ENCODE results near the gene FANK1.
"Not testable (repeated sequence)": the region's sequence is repeated elsewhere in the genome, so short reads cannot be mapped to it uniquely, and the experiment has no call there.

Gene FANK1

DNA sequence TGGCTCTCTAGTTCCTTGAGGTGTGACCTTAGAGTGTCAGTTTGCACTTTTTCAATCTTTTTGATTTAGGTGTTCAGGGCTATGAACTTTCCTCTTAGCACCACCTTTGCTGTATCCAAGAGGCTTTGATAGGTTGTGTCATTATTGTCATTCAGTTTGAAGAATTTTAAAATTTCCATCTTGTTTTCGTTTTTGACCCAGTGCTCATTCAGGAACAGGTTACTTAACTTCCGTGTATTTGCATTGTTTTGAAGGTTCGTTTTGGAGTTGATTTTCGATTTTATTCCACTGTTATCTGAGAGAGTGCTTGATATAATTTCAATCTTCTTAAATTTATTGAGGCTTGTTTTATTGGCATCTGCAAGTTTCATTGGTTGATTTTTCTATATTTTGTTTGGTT, 37.3 kb downstream of the FANK1 start:
- DNase-seq, result no peak

DNA sequence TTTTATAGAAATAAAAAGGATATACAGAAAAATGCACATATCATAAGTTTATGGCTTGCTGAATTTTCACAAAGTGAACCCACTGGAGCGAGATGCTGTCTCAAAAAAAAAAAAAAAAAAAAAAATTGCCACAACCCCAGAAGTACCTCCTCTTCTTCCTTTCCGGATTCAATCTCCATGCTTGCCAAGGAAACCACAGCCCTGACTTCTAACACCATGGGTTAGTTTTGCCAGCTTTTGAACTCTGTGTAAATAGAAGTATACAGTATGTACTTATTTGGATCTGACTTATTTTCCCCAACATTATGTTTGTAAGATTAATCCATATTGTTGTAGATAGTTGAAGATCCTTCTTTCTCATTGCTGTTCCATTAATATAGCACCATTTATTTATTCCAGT, 40.0 kb downstream of the FANK1 start:
- DNase-seq, result no peak

DNA sequence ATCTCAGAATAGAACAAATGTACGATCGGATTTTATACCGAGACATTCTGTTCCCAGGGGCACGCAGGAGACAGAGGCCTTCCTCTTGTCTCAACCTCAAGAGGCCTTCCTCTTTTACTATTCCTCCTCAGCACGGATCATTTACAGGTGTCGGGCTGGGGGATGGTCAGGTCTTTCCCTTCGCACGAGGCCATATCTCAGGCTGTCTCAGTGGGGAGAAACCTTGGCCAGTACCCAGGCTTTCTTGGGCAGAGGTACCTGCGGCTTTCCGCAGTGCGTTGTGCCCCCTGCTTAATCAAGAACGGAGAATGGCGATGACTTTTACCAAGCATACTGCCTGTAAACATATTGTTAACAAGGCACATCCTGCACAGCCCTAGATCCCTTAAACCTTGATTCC, 44.2 kb downstream of the FANK1 start:
- no peak for DNase-seq

DNA sequence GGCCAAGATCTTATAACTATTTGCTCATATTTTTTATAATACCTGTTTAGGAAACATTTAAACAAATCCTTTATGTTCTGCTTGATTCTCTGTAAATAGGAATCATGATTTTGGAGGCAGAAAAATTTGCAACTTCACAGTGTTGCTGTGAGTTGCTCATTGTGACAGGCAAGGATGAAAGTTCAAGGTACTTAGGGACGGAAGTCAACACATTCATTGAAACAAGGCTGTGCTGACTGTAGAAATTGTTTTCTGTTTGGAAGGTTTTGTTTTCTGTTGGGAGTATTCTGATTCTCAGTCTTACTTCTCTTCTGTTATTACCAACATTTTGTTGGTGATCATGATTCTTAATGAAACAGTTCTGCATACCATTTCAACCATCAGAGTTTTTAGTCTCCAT, 54.9 kb downstream of the FANK1 start:
- DNase-seq, result no peak

DNA sequence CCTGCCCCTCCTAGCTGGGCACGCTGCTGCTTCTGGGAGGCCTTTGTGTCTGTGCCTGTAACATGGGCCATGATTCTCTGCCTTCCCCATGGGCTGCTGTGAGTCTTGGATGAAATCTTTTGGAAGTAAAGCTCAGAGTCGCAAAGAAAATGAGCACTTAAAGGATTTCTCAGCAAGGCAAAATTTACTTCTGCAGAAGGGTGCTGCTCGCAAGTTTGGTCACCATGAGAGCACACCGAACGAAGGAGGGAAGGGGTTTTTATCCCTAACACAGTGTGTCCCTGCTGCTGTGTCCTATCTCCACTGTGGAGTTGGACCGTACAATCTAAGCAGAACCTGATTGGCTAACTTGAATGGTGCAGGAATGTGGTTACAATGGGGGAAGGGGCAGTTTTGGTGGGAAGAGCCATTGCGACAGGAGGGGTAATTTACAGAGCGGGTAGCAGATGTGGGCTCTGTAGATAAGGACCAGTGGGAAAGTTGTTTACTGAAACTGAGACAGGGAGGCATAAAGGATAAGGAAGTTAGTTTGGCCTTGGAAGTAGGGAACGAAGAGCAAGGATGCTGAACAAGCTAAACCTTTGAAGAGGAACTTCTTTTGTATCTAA, 57.5 kb downstream of the FANK1 start:
- DNase-seq, result no peak

DNA sequence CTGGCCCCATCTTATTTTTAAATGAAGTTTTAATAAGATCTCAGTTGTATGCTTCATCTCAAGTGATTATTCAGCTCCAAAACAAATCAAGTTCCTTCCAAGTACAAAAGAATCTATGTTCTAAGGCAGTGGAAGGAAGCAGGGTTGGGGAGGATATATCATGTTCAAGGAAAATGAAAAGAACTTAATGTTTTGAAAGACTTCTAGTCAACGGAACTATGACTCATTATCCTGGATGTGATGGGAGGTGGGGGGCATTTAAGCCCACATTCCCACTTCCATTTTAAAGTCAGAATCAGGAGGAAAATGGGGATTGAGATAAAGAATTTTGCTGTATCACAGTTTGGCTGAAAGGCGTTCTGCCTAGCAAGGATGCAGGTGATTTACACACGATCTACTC, 59.4 kb downstream of the FANK1 start:
- DNase-seq, result no peak

DNA sequence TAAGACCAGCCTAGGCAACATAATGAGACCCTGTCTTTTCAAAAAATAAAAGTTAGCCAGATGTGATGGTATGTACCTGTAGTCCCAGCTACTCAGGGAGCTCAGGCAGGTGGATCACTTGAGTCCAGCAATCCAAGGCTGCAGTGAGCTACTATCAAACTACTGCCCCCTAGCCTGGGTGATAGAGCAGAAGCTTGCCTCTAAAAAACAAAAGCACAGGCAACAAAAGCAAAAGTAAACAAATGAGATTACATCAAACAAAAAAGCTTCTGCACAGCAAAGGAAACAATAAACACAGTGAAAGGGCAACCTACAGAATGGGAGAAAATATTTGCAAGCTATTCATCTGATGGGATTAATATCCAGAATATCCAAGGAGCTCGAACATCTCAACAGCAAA, 65.4 kb downstream of the FANK1 start:
- DNase-seq, result no peak

DNA sequence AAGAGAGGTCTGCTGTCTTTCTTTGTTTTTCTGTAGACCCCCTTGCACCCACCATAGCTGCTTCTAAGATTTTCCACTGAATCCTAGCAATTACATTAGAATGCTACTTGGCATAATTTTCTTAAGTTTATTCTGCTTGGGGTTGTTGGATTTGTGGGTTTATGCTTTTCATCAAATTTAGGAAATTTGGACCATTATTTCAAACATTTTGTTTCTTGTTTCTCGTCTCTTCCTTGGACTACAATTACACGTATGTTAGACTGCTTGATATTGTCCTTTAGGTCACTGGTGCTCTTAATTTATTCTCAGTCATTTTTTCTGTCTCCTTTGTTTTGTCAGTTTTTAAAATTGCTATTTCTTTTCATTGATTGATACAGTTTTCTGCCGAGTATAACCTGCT, 65.8 kb downstream of the FANK1 start:
- no peak for DNase-seq

DNA sequence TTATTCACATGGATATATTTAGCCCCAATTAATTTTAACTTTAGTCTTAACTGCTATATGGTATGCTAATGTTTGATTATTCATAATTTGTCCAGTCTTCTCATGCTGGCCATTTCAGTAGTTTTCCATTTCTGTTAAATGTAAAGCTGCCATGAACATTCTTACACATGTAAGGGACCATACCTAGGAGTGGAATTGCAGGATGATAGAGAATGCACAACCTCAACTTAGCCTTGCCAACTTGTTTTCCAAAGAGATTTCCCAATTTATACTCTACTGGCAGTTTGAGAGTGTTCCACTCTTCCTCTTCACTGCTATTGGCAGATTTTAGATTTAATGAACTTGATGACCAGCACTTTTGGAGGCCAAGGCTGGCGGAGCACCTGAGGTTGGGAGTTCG, 68.2 kb downstream of the FANK1 start:
- no peak for DNase-seq

DNA sequence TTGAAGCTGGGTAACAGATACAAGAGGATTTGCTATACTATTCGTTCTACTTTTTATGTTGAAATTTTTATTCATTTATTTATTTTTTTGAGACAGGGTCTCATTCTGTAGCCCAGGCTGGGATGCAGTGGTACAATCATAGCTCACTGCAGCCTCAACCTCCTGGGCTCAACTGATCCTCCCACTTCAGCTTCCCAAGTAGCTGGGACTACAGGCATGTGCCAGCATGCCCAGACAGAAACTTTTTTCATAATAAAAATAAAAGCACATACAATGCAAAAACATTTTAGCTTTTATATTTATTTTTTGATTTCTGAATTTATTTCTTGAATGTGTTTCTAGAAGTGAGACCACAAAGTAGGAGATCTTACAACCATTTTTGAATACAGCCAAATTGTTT, 71.2 kb downstream of the FANK1 start:
- DNase-seq, result no peak

DNA sequence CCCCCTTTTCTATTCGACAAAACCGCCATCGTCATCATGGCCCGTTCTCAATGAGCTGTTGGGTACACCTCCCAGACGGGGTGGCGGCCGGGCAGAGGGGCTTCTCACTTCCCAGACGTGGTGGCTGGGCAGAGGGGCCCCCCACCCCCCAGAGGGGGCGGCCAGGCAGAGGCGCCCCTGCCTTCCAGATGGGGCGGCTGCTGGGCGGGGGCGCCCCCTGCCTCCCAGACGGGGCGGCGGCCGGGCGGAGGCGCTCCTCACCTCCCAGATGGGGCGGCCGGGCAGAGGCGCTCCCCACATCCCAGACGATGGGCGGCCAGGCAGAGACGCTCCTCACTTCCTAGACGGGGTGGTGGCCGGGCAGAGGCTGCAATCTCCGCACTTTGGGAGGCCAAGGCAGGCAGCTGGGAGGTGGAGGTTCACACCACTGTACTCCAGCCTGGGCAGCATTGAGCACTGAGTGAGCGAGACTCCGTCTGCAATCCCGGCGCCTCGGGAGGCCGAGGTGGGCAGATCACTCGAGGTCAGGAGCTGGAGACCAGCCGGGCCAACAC, 73.8 kb downstream of the FANK1 start:
- DNase-seq, result not testable (repeated sequence)

DNA sequence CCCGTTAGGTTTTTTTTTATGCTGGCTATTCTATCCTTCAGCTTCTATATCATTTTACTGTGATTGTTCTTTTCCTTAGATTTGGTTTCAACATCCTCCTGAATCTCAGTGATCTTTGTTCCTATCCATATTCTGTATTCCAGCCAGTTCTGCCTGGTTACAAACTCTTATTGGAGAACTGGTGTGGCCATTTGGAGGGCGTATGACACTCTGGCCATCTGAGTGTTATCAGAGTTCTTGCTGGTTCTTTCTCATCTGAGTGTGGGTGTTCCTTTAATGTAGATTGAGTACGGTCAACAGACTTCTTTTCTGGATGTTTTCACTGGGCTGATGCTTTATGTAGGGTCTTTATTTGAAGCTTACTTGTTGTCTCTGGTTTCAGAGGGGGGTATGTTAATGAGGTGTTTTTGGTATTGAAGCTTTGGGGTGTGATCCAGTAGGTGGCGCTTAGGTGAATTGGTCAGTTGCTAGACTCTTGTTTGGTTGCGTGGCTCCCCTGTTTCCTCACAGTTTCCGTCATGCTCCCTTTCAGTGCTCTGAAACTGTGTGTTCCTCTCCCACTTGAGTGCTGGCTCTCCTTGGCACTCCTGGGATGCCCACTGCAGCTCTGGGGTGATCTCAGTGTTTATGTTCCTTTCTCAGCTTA, 80.7 kb downstream of the FANK1 start:
- no peak for DNase-seq

DNA sequence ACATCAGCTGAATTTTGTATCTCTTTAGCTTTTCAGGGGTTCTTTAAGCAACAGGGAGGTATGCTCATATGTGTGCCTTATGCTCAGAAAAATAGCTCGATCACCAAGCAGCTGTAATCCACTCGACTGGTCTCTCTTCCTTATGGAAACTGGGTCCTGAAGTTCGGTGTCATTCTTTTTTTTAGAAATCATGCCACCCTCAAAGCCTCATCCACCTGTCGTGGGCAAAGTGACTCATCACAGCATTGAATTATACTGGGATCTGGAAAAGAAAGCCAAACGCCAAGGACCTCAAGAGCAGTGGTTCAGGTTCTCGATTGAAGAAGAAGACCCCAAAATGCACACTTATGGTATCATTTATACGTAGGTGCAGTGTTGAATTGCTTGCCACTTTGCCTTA, 83.6 kb downstream of the FANK1 start:
- no peak for DNase-seq

DNA sequence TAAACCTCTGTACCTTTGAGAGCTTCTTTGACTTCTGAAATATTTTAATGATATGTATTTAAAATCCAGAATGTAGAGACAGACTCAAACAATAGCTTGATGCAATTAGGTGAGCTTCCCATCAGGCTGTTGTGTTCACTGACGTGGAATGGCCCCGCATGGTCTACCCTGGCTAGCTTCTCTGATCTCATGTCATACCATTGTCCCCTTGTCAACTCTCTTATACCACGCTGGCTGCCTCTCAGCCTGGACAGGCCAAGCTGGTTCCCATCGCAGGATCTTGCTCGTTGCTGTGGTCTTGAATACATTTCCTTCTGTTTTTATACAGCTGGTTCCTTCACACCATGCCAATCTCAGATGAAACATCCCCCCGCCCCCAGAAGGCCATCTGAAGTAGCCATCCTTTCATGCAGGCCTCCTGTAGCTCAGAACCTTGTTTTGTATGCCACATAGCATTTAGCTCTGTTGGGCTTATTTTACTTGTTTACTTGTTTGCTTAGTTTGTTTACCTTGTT, 84.2 kb downstream of the FANK1 start:
- no peak for DNase-seq

DNA sequence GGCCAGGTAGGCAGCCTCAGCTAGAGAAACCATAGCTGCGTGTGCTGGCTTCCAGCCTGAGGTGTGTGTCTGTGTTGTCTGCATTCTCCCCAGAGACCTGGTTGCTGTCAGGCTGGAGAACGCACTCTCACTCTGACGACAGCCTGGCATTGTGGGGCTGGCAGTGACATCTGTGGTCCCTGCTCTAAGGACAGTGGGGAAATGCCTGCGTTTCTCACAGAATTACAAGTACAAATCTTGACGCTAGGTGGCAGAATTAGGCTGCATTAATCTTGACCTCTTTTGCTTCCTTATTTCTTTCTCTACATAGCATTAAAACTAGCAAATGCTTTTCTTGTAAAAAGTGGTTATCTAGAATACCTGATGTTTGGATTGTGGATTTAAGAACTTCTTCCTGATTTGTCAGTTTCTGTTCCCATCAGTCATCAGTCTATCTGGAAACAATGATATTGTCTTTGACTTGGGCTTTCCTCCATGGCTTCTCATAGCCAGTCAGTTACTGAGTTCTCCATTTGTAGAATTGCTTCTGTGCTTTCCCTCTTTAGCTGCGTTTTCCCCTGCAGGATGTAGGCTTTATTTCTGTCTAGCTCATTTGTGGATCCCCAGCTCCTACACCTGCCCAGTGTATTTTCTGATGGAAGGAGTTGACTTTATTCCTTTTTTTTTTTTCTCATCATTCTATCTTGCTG, 86.0 kb downstream of the FANK1 start:
- DNase-seq, result no peak

DNA sequence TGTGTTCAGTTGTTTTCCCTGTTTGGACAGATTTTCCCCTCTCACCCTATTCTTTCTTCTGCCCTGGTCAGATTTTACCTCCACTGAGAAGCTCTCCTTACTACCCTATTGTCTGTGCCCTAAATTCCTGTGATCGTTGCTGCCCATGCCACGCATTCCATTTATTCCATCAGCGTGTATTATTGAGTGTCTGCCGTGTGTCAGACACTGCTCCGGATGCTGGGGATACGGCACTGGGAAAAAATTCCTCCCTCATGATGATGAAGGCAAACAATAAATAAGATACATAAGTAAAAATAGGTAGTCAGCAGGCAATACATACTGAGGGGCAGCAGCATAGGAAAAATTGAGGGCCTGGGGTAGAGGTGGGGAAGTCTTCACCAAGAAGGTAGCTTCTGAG, 86.8 kb downstream of the FANK1 start:
- no peak for DNase-seq

DNA sequence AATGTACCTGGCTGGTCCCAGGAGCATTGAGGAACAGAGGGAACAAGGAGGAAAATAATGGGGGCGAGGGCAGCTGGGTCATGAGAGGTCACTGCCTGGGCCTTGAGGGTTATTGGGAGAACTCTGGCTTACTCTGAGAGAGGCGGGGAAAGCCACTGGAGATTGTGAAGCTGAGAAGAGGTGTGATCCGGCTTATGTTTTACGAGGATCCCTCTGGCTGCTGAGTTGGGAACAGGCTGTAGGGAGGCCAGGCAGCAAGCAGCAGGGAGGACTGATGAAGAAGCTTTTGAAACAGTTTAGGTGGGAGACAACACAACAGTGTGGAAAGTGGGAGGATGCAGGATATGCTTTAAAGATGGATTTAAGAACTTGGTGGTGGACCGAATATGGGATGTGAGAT, 87.3 kb downstream of the FANK1 start:
- no peak for DNase-seq

DNA sequence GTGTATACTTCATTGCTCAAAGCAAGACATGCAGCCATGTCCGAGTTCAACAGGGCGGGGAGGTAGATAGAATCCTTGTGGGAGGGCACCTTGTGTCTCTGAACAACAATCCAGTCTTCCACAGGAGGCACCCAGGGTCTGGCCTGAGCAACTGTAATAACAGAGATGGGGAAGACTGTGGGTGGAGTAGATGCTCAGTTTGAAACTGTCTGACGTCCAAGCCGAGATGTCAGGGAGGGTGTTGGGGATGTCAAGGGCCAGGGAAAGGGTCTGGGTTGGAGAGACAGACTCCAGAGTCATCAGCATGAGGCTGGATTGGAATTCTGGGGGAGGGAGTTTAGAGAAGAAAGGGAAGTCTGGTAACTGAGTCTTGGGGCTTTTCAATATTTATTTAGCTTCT, 88.0 kb downstream of the FANK1 start:
- DNase-seq, result no peak

DNA sequence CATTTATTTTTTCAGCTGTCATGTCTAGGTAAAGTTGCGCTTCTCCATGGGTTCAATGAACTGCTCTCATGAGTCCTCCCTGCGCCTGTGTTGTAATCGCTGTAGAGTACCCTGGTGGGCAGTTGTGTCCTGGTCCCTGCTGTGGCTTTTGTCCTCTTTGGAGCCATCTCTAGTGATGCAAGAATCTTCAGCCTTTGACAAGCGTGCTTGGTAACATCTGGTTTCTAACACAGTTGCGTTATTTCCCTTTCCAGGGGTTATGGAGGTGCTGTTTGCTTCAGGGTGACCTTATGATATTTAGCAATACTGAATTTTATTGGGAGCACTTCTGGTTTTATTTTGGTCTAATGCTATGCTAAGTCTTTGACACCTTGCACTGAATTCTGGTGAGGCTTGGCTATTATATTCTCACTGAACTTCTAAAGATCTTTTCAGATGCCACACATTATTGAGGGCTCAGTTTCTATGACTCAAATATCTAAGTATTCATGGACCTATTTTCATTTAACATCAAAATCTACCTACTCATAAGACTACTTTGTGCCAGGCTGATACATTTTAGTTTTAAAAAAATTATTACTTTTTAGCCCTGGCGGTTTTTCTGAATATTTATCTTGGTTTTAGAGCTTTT, 88.6 kb downstream of the FANK1 start:
- no peak for DNase-seq

DNA sequence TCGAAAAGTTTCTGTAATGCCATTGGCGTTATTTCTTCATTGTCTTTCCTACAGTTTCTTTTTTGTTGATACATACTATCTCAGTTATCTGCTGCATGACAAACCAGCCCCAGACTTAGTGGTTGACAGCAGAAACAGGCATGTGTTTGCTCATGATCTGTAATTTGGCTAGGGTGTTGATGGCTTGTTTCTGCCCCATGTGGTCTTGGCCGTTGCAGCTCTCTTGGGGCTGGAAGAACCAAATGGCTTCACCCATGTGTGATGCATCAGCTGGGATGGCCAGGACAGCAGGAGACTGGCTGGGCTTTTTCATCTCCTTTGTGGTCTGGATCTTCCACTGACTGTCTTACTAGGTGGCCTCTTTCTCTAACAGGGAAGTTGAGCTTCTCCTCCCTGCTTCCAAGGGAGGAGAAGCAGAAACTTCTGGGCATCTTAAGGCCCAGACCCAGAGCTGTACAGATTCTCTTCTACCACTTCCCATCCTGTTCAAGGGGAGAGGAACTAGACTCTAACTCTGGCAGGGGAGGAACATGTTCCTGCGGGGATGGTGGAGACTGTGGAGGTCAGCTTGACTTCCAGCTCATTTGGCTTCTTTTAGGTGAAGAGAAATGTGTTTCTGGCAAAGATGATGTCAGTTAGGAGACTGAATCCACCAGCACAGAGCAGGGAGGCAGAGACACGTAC, 89.3 kb downstream of the FANK1 start:
- DNase-seq, result no peak

DNA sequence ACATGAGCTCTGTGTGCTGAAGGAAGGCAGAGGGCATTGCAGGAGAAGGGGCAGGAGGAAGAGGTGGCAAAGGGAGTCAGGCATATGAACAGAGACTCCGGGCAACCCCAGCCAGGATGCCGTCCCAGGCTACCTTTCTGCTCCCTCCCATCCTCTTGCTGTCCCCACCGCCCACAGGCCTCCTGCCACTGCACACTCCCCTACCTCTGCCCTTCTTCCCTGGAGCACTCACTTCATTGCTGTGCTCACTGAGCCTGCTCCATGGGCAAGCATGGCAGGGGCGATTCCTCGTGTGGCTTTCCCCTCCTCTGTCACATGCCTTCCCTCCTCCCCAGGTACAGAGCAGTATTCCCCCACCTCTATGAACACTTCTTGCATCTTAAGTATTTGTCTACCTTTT, 93.4 kb downstream of the FANK1 start:
- DNase-seq, result no peak

DNA sequence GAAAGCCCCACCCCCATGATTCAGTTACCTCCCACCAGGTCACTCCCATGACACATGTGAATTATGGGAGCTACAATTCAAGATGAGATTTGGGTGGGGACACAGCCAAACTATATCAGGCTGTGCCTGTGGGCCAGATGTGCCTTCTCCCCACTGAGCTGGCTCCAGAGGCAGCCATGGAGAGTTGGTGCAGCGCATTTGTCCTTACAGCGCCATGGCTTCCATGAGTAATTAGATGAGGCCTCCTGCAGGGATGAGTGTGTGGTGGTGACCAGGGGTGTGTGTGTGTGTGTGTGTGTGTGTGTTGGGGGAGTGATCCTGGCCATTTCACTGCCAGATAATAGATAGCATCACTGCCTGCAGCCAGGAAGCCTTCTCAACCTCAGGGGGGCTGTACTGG, 94.6 kb downstream of the FANK1 start:
- no peak for DNase-seq

DNA sequence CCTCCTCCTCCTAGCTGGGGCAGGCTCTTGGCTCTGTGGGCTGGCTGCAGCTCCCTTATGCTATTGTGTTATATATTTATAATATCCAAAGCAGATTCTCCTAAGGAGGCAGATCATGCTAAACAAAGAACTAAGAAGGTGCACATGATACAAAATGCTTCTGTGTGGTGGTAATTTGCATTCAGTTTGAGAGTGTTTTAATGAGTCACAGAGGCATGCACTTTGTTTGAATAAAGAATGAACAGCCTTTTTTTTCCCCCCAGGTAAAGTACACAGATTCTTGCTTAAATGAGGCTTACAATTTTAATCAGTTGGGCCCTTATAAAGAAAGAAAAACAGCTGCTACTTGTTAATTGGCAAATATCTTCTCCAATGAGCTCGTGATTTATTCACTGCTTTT, 95.0 kb downstream of the FANK1 start:
- DNase-seq, result no peak

Data from DMS 273 treated with DMSO at 0.1 percent for 48 hours (cell line).